Measurements from ENCODE around the gene TMEM132D.

DNA sequence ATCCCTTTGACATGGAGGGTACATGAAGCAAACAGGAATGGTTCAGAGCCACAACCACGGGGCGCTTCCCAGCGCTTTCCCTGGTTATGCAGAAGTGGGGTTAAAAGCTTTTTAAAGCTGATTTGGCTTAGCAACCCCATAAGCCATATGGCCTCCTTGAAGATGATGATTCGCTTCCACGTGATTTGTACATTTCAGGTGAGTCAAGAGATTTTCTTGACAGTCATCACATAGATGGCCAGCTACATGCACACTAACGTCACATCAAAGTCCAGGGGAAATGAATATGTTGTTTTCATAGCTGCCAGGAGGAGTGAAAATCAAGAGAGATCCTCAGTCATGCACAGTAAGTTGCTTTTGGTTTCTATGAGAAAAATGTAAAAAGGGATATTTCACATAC lies 309.7 kb downstream of the TMEM132D start:
- TF ChIP-seq POLR2A (IDR thresholded peaks at IDR 0.05; ENCODE audit: low read depth) = no peak
- no peak for TF ChIP-seq CTCF (IDR thresholded peaks at IDR 0.05)
- no peak for TF ChIP-seq POLR2AphosphoS5 (IDR thresholded peaks at IDR 0.05)
